Hematopoietic multipotent progenitor cell (in vitro differentiated cells): ENCODE measurements around the gene COL4A2. TPM values are rescaled to one million over a fixed set of nuclear protein-coding genes. Genes with fewer than 3 reads are reported as not detected.
A peak's percentile ranks its signal among the peaks of the same experiment; 100 is the strongest.
"Not testable (repeated sequence)": the region's sequence is repeated elsewhere in the genome, so short reads cannot be mapped to it uniquely, and the experiment has no call there.

Experiments
- DNase-seq, 3 donors: peaks; one replicate each; pipeline ENCODE4 v3.0.0-alpha.2; 2011 to 2015; ENCODE audit warnings: low read depth in 2 of 3, low spot score in 2 of 3
- total RNA-seq: library from RNA; depleted of rRNA; stranded (reverse); fragments of >200 nt; gene quantifications from one replicate; pipeline ENCODE4 v1.2.3, GENCODE V29; 2012

COL4A2 gene
- total RNA-seq, 1 donor, result 0.27 TPM

GRCh38 chr13:110305544-110305943 is 1.5 kb upstream of the COL4A2 start:
- no peak for DNase-seq

GRCh38 chr13:110305949-110306339 is 1.1 kb upstream of the COL4A2 start:
- DNase-seq, result peak in 1 of 3 donors; percentile 15

- no peak for DNase-seq
Observed at GRCh38 chr13:110306340-110306959, 634 bp upstream of the COL4A2 start.

GRCh38 chr13:110307767-110308655 is 927 bp downstream of the COL4A2 start:
- peak in 1 of 3 donors; percentile 8 for DNase-seq

GRCh38 chr13:110308656-110309359 is 1.7 kb downstream of the COL4A2 start:
- no peak for DNase-seq

GRCh38 chr13:110309661-110310524 is 2.8 kb downstream of the COL4A2 start:
- no peak for DNase-seq

- DNase-seq, result no peak
Observed at GRCh38 chr13:110310541-110311442, 3.7 kb downstream of the COL4A2 start.

- DNase-seq, result no peak
Observed at GRCh38 chr13:110311443-110312338, 4.6 kb downstream of the COL4A2 start.

GRCh38 chr13:110312339-110313031 is 5.4 kb downstream of the COL4A2 start:
- DNase-seq, result no peak

- DNase-seq, result not testable (repeated sequence)
Observed at GRCh38 chr13:110313261-110313660, 6.2 kb downstream of the COL4A2 start.

- not testable (repeated sequence) for DNase-seq
Observed at GRCh38 chr13:110313733-110314132, 6.6 kb downstream of the COL4A2 start.

- DNase-seq, result no peak
Observed at GRCh38 chr13:110314516-110315245, 7.6 kb downstream of the COL4A2 start.

- no peak for DNase-seq
Observed at GRCh38 chr13:110316196-110316595, 9.1 kb downstream of the COL4A2 start.

GRCh38 chr13:110317093-110317492 is 10.0 kb downstream of the COL4A2 start:
- DNase-seq, result no peak

GRCh38 chr13:110317496-110318195 is 10.6 kb downstream of the COL4A2 start:
- no peak for DNase-seq

GRCh38 chr13:110318920-110319319 is 11.8 kb downstream of the COL4A2 start:
- no peak for DNase-seq

GRCh38 chr13:110319397-110319773 is 12.3 kb downstream of the COL4A2 start:
- no peak for DNase-seq
